GM12865 (cell line): Measurements from ENCODE around the gene MYBPHL.

Source experiments
- DNase-seq: peaks from one replicate; pipeline ENCODE4 v3.0.0; 2010; ENCODE audit warnings: low read depth
- H3K4me3 ChIP-seq: 2 replicates; pipeline ENCODE4 v1.5.1; 2011; ENCODE audit warnings: mild to moderate bottlenecking, low read depth, low read length, control low read depth
- TF ChIP-seq, protein P1 (sequence below): IDR thresholded peaks from 2 replicates; pipeline ENCODE4 v1.5.1; 2011; ENCODE audit warnings: low read length, control low read depth, low read depth, inconsistent platforms; ENCODE audit not compliant: insufficient read depth; ENCODE audit errors: missing control alignments

MYBPHL gene

DNA sequence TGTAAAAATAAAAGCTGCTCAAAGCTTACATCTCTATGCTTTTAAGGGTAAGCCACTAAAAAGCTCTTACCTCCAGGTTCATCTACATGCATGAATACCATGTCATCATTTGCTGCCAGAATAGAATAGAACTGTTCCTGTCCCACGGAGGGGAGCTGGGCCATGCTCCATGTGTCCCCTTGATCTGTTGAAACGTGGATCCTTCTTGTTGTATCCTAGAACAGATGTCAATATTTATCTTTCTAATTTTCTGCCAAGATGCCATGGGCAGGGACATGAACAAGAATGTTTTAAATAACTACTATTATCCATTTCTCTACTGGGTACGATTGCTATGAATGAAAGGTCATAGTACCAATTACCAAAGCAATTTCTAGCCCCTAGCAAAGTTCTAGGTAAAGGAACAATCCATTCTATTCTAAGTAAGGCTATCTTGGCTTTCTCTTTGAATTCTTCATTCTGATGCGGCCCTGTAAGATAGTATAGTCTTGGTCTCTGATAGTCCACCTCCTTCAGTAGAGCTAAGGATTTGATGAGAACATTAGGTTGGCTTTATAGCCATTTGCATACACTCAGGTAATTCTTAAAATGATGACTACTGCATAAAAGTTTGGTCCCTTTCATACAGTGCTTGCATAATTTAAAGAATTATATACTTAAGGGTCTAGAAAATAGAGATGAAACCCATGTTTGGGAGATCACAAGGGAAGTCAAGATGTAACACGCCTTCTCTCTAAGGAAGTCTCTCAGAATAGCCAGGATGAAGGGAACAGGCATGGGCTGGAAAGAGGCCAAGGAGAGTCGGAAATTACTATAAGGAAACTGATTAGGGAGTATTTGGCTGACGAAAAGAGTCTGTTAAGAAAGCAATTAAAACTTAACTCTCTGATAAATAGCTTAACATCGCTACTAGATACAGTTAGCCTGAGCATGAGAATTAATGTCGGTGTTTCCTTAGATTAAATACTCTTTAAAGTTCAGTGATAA, 35.4 kb upstream of the MYBPHL start:
- DNase-seq, result no peak
- no peak overlapping the region for H3K4me3 ChIP-seq
- TF ChIP-seq, protein P1, sequence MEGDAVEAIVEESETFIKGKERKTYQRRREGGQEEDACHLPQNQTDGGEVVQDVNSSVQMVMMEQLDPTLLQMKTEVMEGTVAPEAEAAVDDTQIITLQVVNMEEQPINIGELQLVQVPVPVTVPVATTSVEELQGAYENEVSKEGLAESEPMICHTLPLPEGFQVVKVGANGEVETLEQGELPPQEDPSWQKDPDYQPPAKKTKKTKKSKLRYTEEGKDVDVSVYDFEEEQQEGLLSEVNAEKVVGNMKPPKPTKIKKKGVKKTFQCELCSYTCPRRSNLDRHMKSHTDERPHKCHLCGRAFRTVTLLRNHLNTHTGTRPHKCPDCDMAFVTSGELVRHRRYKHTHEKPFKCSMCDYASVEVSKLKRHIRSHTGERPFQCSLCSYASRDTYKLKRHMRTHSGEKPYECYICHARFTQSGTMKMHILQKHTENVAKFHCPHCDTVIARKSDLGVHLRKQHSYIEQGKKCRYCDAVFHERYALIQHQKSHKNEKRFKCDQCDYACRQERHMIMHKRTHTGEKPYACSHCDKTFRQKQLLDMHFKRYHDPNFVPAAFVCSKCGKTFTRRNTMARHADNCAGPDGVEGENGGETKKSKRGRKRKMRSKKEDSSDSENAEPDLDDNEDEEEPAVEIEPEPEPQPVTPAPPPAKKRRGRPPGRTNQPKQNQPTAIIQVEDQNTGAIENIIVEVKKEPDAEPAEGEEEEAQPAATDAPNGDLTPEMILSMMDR, result no peak

DNA sequence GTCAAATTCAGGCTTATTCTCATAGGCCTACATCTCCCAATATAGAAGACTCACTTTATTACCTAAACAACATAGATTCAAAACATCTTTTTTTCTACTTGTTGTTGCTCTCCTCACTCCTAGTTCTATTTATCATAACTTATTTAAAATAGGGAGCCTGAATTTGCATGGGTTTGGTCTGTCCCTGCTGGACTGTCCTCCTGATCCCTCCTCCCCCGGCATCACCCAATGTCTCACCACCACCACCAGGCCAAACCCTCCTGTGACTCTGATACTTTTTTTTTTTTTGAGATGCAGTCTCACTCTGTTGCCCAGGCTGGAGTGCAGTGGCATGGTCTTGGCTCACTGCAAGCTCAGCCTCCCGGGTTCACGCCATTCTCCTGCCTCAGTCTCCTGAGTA, 31.8 kb upstream of the MYBPHL start:
- no peak overlapping the region for H3K4me3 ChIP-seq
- no peak for DNase-seq
- TF ChIP-seq, protein P1, result no peak

DNA sequence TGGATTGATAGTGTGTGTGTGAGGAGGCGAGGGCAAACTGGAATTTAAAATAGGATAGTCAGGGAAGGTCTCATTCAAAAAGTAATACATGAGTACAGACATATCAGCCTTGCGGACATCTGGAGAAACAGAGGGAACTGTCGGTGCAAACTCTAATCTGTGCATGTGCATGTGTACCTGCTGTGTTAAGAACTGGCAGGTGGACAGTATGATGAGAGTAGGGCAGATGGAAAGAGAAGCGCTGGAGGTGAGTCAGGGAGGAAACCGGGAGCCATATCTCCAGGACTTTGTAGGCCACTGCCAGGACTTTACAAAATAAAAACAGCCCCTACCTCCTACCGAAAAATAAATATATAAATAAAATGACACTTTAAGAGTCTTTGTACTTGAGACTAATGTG, 31.3 kb upstream of the MYBPHL start:
- no peak overlapping the region for H3K4me3 ChIP-seq
- TF ChIP-seq, protein P1, result no peak
- DNase-seq, result no peak

DNA sequence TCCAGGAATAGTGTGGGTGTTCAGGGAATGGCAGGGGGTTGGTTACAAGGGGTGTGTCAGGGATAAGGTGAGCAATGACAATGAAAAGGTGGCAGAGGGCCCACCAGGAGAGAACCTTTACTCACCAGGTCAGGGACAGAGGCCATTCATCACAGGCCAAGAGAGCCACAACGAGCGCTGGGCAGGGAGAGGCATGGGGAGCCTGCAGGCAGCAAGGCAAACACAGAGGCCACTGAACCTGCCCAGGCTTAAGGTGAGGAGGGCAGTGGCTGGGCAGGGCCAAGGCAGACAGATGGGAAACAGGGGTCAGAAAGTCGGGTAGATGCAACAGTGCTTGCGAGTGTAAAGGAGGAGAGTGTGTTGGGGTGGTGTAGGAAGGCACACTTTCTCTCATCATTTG, 28.3 kb upstream of the MYBPHL start:
- no peak overlapping the region for H3K4me3 ChIP-seq
- TF ChIP-seq, protein P1, result no peak
- no peak for DNase-seq

DNA sequence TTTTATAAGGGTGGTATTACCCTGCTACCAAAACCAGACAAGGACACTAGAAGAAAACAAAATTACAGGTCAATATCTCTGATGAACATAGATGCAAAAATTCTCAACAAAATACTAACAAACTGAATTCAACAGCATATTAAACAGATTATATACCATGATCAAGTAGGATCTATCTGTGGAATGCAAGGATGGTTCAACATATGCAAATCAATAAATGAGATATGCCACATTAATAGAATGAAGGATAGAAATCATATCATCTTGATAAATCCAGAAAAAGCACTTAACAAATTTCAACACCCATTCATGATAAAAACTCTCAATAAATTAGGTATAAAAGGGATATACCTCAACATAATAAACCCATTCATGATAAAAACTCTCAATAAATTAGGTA, 24.3 kb upstream of the MYBPHL start:
- DNase-seq, result no peak
- no peak overlapping the region for H3K4me3 ChIP-seq
- TF ChIP-seq, protein P1, result no peak

DNA sequence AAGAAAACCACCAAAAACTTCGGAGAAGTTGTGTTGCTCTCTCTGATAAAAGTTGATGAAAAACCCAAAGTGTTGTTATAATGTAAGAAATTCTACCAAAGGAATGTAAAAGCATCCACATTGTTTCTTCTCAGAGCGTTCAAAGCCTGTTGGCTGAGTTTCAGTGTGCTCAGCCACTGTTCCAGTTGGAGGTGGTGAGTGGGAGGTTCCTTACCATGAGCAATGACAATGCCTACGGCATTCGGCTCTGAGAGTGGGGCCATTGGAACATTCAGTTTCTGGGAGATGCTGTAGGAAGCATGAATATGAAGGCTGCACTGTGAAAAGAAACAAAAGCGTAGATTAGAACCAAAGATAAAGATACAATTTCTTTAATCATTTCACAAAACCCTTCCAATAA, 20.5 kb upstream of the MYBPHL start:
- H3K4me3 ChIP-seq, result no peak overlapping the region
- TF ChIP-seq, protein P1, result no peak
- DNase-seq, result no peak
